Right cardiac atrium (tissue), 5 donors: ENCODE results near the gene MAPK10. TPM values are rescaled to one million over a fixed set of nuclear protein-coding genes. Genes with fewer than 3 reads are reported as not detected.

Experiments used
- ATAC-seq, 2 donors: fragments of 200-7000 bp; cut with Tn5 transposase; one replicate each; pipeline versions ENCODE4 v1.8.0 to v1.9.1; 2020; ENCODE audit warnings: moderate library complexity in 2 of 2, mild to moderate bottlenecking in 1 of 2
- DNase-seq, 3 donors: peaks; one replicate each; pipeline ENCODE4 v3.0.0-alpha.2; 2020
- H3K27ac ChIP-seq: one replicate; pipeline ENCODE4 v1.5.1; 2013; ENCODE audit warnings: mild to moderate bottlenecking, low read length, control low read depth, moderate library complexity
- H3K27me3 ChIP-seq: one replicate; pipeline ENCODE4 v1.6.1; 2013; ENCODE audit not compliant: control insufficient read depth, insufficient read depth
- H3K4me1 ChIP-seq: one replicate; pipeline ENCODE4 v1.6.1; 2013; ENCODE audit warnings: low read length; ENCODE audit not compliant: control insufficient read depth, insufficient read depth
- H3K4me3 ChIP-seq: one replicate; pipeline ENCODE4 v1.5.1; 2013; ENCODE audit warnings: low read length, control low read depth
- H3K9me3 ChIP-seq: one replicate; pipeline ENCODE4 v1.6.1; 2013; ENCODE audit warnings: low read length; ENCODE audit not compliant: control insufficient read depth
- whole genome bisulfite sequencing: extraction: QIAGEN DNeasy Blood & Tissue Kit; methylation state at CpG from one replicate; pipeline ENCODE4 v1.1.7; 2013; 5-methylcytosine and 5-hydroxymethylcytosine counted together
- intact Hi-C, 4 donors: fragments of 100-400 bp; cut with DNase I; formaldehyde crosslinking; loops; one replicate each; pipeline versions ENCODE4 v1.11.0 to v1.14.0; 2022 to 2023
- polyA plus RNA-seq: library from polyadenylated mRNA; stranded (reverse); fragments of 200-250 nt; gene quantifications from one replicate; pipeline ENCODE4 v1.2.3, GENCODE V29; 2013
- total RNA-seq, 4 donors: library from RNA; stranded (reverse); fragmentation: NEBNext Ultra II Directional; extraction: Animal tissue kit (Norgen Biotek cat#: 25700); gene quantifications; one replicate each; pipeline ENCODE4 v1.2.1, GENCODE V29; 2021
- donor health status: healthy with polysubstance abuse.
- donor health status: DM: no; HTN: yes; CAD: no.
- donor health status: DM: no; HTN: no; CAD: no.
- donor health status: DM: no; HTN: yes; CAD: no; lungs with severe emphysema.
- donor health status: DM: yes; HTN: yes; CAD: no.

The MAPK10 gene
- total and polyA plus RNA-seq, 5 donors: 6.6 to 12.9 (median 7.8) TPM

DNA sequence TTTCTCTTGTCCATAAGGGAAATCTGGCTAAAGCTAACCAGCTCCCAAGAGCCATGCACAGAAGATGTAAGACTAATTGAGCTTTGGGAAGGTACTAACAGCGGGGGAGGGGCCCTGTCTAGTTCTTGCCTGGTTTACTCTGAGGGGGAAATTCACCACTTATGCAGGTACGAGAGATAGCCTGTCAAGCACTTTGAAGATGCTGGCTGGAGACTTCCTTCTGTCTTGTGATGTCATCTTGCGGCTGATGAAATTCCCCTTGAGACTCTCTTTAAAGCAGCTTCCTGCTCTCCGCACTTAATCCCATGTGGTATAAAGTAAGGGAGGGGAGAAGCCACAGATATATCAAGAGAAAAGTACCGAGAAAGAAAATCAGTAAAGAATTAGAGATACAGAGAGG is 345.3 kb downstream of the MAPK10 start:
- H3K4me3 ChIP-seq: no peak overlapping the region
- 70% methylated on average over 5 of the region's 5 CpGs for WGBS
- ATAC-seq (no peak), DNase-seq (no peak)
- no peaks in the 10 kb centered on the region for H3K9me3 ChIP-seq
- intact Hi-C loops: no loop called here
- no peaks in the 10 kb centered on the region for H3K27me3 ChIP-seq
- no peak overlapping the region for H3K27ac ChIP-seq
- H3K4me1 ChIP-seq: peaks cover 2% of the 10 kb centered on the region

DNA sequence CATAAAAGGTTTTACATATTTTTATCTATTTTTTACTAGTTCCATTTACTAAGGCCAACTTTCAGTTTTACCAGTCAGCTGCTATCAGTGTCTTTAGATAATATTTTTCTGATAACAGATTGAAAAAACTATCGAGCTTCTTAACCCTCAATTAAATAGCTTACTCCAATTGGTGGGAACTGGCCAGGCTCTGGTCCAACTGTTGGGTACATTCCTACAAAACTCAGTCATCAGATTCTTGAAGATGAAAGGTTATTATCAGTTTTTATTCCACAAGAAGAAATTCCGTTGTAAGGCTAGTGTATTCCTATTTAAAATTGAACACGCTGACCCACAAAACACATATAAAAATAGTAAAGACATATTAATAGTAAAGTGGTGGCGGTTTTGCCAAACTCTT is 346.2 kb downstream of the MAPK10 start:
- no peak for DNase-seq
- ATAC-seq: no peak
- no peaks in the 10 kb centered on the region for H3K9me3 ChIP-seq
- H3K4me3 ChIP-seq: no peak overlapping the region
- H3K27ac ChIP-seq: no peak overlapping the region
- H3K27me3 ChIP-seq: no peaks in the 10 kb centered on the region
- peaks cover 2% of the 10 kb centered on the region for H3K4me1 ChIP-seq
- intact Hi-C loops: no loop called here
- WGBS: 34% methylated on average over 4 of the region's 4 CpGs

DNA sequence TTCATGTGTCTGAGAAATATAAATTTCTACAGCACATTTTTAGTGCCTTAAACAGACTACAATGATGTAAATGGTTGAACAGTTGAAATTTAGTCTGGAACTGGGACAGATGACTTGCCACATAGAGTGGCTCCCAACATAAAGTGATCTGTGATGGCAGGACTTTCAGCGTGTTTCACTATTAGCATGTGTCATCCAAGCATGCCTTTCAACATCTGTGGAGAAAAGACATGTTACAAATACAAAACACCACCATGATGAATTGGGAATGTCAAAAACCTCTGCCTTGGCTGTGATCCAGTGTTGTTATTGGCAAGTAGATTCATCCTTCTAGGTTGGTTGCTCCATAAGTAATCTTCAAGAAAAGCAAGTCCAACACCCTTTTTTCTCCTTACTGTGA is 348.7 kb downstream of the MAPK10 start:
- Histone ChIP-seq H3K9me3 (no peaks in the 10 kb centered on the region), H3K27ac (no peak overlapping the region), H3K27me3 (no peaks in the 10 kb centered on the region), H3K4me3 (no peak overlapping the region), H3K4me1 (peaks cover 2% of the 10 kb centered on the region)
- ATAC-seq (peak; percentile 62 to 86), DNase-seq (peak in 1 of 3 donors; percentile 28)
- intact Hi-C loops: no loop called here
- 32% methylated on average over 1 of the region's 1 CpG for WGBS

DNA sequence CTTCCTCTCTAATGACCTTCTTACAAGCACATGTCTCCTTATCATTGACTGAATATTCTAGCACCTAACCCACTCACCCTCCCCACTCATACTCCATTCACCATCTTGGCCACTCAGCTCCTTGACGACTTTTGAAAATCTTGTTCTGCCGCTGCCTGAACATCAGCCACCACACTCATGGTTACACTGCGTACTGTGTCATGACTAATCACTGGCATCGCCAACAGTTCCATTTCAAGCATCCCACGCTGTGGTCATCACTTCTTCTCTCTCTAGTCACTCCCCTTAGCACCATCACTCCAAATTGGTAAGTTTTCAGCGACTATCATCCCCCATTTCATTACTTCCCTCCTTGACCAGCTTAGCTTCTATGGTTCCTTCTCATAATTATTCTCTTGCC is 352.8 kb downstream of the MAPK10 start:
- Histone ChIP-seq H3K4me1 (no peaks in the 10 kb centered on the region), H3K4me3 (no peak overlapping the region), H3K27ac (no peak overlapping the region), H3K27me3 (no peaks in the 10 kb centered on the region), H3K9me3 (no peaks in the 10 kb centered on the region)
- DNase-seq (no peak), ATAC-seq (no peak)
- 94% methylated on average over 6 of the region's 6 CpGs for WGBS
- intact Hi-C loops: no loop called here

DNA sequence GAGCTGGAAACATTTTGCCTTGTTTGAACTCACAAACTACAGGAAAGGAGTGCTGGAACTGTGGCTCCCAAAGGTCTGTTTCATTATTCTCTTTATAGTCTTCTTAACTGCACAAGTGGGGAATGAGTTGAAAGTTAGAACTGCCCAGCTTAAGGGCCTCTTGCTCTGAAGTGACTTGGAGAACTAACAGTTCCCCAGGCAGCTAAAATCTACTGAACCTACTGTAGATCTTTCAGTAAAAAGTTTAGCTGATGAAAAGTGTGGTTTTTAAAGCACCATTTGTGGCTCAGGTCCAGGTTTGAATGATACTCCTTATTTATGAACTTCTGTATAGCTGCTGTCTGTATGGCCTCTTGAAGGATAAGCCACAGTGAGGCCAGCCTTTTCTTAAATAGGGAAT is 353.8 kb downstream of the MAPK10 start:
- intact Hi-C loops: no loop called here
- no peaks in the 10 kb centered on the region for H3K9me3 ChIP-seq
- DNase-seq: no peak
- H3K27ac ChIP-seq: no peak overlapping the region
- no peak for ATAC-seq
- no peak overlapping the region for H3K4me3 ChIP-seq
- H3K4me1 ChIP-seq: no peaks in the 10 kb centered on the region
- H3K27me3 ChIP-seq: no peaks in the 10 kb centered on the region

DNA sequence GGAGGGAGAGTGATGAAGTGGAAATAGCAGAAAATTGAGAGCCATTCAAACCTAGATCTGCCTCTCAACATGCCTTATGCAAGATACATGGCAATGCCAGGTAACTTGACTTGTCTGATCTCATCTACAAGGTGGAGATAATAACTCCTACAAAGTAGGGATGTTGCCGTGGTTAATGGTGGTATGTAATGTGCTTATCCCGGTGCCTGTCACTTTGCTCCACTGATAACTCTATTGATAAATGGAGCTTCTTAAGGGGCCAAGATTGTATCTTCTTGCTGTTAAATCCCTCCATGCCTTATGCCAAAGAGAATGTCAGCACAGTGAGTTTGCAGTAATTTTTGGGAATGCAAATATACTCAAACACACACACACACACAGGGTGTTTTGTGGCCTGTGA is 355.8 kb downstream of the MAPK10 start:
- H3K27me3 ChIP-seq: no peaks in the 10 kb centered on the region
- no peaks in the 10 kb centered on the region for H3K9me3 ChIP-seq
- no peak overlapping the region for H3K27ac ChIP-seq
- no peak overlapping the region for H3K4me3 ChIP-seq
- 75% methylated on average over 2 of the region's 2 CpGs for WGBS
- no peak for ATAC-seq
- H3K4me1 ChIP-seq: peaks cover 2% of the 10 kb centered on the region
- intact Hi-C loops: no loop called here
- DNase-seq: no peak

DNA sequence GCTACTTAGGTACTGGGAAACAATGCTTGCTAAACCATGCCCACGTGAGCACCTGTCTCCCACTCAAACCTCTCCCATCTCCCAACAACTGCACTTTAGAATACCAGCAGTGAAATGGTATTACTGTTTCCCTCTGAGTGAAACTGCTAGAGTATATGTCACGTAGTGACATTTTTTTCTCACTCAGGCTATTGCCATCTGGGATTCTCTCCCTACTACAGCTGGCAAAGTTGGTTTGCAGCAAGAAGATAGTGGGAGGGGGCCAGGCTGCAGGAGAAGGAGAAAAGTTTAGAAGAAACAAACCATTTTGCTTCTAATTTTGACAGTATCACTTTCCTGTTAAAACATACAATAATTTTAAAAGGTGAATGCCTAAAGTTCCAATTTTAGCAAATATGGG is 358.3 kb downstream of the MAPK10 start:
- no peaks in the 10 kb centered on the region for H3K9me3 ChIP-seq
- H3K27ac ChIP-seq: no peak overlapping the region
- no peaks in the 10 kb centered on the region for H3K27me3 ChIP-seq
- no peak for DNase-seq
- no peak overlapping the region for H3K4me3 ChIP-seq
- 73% methylated on average over 2 of the region's 2 CpGs for WGBS
- ATAC-seq: no peak
- intact Hi-C loops: no loop called here
- H3K4me1 ChIP-seq: peaks cover 3% of the 10 kb centered on the region

DNA sequence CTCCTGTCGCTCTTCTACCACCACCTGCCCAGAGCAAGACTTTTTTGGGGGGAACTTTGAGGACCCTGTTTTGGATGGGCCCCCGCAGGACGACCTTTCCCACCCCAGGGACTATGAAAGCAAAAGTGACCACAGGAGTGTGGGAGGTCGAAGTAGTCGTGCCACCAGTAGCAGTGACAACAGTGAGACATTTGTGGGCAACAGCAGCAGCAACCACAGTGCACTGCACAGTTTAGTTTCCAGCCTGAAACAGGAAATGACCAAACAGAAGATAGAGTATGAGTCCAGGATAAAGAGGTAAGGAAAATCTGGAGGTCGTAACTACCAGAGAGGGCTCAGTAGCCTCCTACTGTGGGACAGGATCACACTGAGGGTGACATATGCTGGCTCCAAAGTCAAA is 364.5 kb downstream of the MAPK10 start:
- no peak for DNase-seq
- Histone ChIP-seq H3K27ac (no peak overlapping the region), H3K9me3 (no peaks in the 10 kb centered on the region), H3K4me1 (peaks cover 1% of the 10 kb centered on the region), H3K27me3 (no peaks in the 10 kb centered on the region), H3K4me3 (no peak overlapping the region)
- WGBS: 86% methylated on average over 6 of the region's 6 CpGs
- intact Hi-C loops: no loop called here
- no peak for ATAC-seq

DNA sequence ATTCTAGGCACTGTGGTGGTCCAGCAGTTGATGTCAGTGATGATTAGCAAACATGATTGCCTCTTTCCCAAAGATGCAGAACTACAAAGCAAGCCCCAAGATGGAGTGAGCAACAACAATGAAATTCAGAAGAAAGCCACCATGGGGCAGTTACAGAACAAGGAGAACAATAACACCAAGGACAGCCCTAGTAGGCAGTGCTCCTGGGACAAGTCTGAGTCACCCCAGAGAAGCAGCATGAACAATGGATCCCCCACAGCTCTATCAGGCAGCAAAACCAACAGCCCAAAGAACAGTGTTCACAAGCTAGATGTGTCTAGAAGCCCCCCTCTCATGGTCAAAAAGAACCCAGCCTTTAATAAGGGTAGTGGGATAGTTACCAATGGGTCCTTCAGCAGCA is 365.3 kb downstream of the MAPK10 start:
- DNase-seq (no peak), ATAC-seq (no peak)
- H3K4me3 ChIP-seq: no peak overlapping the region
- H3K4me1 ChIP-seq: peaks cover 1% of the 10 kb centered on the region
- H3K27me3 ChIP-seq: no peaks in the 10 kb centered on the region
- no peaks in the 10 kb centered on the region for H3K9me3 ChIP-seq
- intact Hi-C loops: no loop called here
- H3K27ac ChIP-seq: no peak overlapping the region

DNA sequence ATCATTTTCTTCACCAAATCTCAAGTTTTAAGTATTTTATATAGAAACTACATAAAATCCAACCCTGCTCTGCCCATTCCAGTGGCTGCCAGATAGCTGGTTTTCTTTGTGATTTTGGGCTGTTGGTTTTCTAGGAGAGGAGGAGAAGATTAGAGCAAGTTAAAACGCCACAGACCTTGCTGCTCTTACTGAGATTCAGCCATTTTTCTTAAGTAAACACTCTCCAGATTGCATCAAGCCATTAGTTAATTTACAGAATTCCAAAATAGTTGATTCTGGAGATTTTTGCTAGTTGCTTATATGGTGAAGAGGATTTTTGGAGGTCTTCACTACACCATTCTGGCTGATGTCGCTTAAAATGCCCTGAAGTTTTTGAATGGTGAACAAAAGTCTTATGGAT is 366.2 kb downstream of the MAPK10 start:
- no peak for DNase-seq
- Histone ChIP-seq H3K9me3 (no peaks in the 10 kb centered on the region), H3K4me3 (no peak overlapping the region), H3K27ac (no peak overlapping the region), H3K27me3 (no peaks in the 10 kb centered on the region), H3K4me1 (peaks cover 1% of the 10 kb centered on the region)
- intact Hi-C loops: no loop called here
- no peak for ATAC-seq
- 81% methylated on average over 2 of the region's 2 CpGs for whole genome bisulfite sequencing

DNA sequence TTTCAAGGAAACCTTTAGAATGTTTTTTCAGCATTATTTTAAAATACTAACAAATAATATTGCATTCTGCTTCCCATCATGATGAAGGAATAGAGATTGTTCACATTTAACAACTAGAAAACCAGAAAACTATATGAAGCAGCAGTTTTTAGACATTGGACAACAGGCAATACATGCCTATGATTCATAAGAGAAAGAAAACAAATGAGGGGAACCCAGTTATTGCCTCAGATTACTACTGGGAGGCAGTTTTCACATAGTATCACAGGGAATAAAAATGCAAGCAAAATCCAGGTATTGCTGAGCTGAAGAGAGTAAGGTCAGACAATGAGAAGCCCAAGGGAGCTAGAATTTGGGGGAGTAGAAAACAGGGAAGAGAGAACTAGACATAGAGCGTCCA is 373.6 kb downstream of the MAPK10 start:
- 94% methylated on average over 1 of the region's 1 CpG for WGBS

DNA sequence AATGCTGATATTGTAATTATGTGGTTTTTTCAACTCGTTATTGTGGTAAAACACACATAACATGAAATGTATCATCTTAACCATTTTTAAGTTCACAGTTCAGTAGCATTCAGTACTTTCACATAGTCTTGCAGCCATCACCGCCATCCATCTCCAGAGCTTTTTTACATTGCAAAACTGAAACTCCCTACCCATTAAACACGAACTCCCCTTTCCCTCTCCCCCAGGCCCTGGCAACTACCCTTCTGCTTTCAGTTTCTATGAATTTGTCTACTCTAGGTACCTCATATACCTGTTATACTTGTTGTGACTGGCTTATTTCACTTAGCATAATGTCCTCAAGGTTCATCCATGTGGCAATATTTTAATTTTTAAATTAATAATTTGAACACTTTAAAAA is 380.6 kb downstream of the MAPK10 start:
- Histone ChIP-seq H3K9me3 (no peaks in the 10 kb centered on the region), H3K4me1 (no peaks in the 10 kb centered on the region), H3K27me3 (no peaks in the 10 kb centered on the region), H3K27ac (no peak overlapping the region), H3K4me3 (no peak overlapping the region)
- 77% methylated on average over 3 of the region's 3 CpGs for WGBS
- DNase-seq: no peak
- ATAC-seq: no peak
- intact Hi-C loops: no loop called here

More for the DNA sequence above, 373.6 kb downstream of the MAPK10 start:
- no peak for DNase-seq
- Histone ChIP-seq H3K27me3 (no peaks in the 10 kb centered on the region), H3K4me3 (no peak overlapping the region), H3K9me3 (no peaks in the 10 kb centered on the region), H3K27ac (no peak overlapping the region), H3K4me1 (no peaks in the 10 kb centered on the region)
- intact Hi-C loops: no loop called here
- no peak for ATAC-seq
